Measurements from ENCODE around the gene GPR22. TPM values are rescaled to one million over a fixed set of nuclear protein-coding genes. Genes with fewer than 3 reads are reported as not detected.

The GPR22 gene
- total and polyA plus RNA-seq, 2 of the 8 experiments (the other 6 are each of a cell fraction or from before 2014, with no cell fraction given), result 0.02 TPM; not detected in 1

DNA sequence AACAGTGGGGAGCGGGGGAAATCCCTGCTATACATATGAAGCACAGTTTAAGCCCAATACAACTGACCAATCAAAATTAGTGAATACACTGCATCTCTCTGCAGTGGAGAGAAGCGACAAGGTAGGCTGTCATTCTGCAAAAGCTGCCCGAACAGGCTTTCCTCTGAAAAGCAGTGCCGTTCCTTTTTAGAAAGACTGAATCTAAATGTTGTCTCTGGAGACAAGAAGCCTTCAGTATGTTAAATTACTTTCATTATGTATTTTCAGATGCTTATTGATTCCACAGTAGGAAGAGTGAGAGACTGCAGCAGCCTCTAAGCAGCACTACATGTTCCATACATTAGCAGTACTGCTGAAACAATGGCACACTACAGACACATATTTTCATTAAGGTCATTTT is at the start of gene GPR22 (continued):
- TF ChIP-seq, protein P1, sequence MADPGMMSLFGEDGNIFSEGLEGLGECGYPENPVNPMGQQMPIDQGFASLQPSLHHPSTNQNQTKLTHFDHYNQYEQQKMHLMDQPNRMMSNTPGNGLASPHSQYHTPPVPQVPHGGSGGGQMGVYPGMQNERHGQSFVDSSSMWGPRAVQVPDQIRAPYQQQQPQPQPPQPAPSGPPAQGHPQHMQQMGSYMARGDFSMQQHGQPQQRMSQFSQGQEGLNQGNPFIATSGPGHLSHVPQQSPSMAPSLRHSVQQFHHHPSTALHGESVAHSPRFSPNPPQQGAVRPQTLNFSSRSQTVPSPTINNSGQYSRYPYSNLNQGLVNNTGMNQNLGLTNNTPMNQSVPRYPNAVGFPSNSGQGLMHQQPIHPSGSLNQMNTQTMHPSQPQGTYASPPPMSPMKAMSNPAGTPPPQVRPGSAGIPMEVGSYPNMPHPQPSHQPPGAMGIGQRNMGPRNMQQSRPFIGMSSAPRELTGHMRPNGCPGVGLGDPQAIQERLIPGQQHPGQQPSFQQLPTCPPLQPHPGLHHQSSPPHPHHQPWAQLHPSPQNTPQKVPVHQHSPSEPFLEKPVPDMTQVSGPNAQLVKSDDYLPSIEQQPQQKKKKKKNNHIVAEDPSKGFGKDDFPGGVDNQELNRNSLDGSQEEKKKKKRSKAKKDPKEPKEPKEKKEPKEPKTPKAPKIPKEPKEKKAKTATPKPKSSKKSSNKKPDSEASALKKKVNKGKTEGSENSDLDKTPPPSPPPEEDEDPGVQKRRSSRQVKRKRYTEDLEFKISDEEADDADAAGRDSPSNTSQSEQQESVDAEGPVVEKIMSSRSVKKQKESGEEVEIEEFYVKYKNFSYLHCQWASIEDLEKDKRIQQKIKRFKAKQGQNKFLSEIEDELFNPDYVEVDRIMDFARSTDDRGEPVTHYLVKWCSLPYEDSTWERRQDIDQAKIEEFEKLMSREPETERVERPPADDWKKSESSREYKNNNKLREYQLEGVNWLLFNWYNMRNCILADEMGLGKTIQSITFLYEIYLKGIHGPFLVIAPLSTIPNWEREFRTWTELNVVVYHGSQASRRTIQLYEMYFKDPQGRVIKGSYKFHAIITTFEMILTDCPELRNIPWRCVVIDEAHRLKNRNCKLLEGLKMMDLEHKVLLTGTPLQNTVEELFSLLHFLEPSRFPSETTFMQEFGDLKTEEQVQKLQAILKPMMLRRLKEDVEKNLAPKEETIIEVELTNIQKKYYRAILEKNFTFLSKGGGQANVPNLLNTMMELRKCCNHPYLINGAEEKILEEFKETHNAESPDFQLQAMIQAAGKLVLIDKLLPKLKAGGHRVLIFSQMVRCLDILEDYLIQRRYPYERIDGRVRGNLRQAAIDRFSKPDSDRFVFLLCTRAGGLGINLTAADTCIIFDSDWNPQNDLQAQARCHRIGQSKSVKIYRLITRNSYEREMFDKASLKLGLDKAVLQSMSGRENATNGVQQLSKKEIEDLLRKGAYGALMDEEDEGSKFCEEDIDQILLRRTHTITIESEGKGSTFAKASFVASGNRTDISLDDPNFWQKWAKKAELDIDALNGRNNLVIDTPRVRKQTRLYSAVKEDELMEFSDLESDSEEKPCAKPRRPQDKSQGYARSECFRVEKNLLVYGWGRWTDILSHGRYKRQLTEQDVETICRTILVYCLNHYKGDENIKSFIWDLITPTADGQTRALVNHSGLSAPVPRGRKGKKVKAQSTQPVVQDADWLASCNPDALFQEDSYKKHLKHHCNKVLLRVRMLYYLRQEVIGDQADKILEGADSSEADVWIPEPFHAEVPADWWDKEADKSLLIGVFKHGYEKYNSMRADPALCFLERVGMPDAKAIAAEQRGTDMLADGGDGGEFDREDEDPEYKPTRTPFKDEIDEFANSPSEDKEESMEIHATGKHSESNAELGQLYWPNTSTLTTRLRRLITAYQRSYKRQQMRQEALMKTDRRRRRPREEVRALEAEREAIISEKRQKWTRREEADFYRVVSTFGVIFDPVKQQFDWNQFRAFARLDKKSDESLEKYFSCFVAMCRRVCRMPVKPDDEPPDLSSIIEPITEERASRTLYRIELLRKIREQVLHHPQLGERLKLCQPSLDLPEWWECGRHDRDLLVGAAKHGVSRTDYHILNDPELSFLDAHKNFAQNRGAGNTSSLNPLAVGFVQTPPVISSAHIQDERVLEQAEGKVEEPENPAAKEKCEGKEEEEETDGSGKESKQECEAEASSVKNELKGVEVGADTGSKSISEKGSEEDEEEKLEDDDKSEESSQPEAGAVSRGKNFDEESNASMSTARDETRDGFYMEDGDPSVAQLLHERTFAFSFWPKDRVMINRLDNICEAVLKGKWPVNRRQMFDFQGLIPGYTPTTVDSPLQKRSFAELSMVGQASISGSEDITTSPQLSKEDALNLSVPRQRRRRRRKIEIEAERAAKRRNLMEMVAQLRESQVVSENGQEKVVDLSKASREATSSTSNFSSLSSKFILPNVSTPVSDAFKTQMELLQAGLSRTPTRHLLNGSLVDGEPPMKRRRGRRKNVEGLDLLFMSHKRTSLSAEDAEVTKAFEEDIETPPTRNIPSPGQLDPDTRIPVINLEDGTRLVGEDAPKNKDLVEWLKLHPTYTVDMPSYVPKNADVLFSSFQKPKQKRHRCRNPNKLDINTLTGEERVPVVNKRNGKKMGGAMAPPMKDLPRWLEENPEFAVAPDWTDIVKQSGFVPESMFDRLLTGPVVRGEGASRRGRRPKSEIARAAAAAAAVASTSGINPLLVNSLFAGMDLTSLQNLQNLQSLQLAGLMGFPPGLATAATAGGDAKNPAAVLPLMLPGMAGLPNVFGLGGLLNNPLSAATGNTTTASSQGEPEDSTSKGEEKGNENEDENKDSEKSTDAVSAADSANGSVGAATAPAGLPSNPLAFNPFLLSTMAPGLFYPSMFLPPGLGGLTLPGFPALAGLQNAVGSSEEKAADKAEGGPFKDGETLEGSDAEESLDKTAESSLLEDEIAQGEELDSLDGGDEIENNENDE (IDR thresholded peaks at IDR 0.05; ENCODE audit: insufficient replicate concordance, low read length), result no peak
- TF ChIP-seq TCF12 (IDR thresholded peaks at IDR 0.05; ENCODE audit: low read depth, low read length) (no peak), SRF (IDR thresholded peaks at IDR 0.05; ENCODE audit: low read depth, low read length) (no peak), CEBPB (IDR thresholded peaks at IDR 0.05; ENCODE audit: low read depth, low read length) (no peak), NRF1 (IDR thresholded peaks at IDR 0.05; ENCODE audit: low read depth, low read length) (no peak), SAP30 (IDR thresholded peaks at IDR 0.05; ENCODE audit: insufficient read depth, insufficient replicate concordance, low read length) (no peak), TAF7 (optimal IDR thresholded peaks at IDR 0.05; ENCODE audit: borderline replicate concordance, low read depth, low read length) (no peak), ASH2L (IDR thresholded peaks at IDR 0.05; ENCODE audit: low read length) (no peak), JUND (IDR thresholded peaks at IDR 0.05; ENCODE audit: low read length) (no peak), HDAC6 (IDR thresholded peaks at IDR 0.05; ENCODE audit: low read depth, low read length) (no peak), POLR2A (IDR thresholded peaks at IDR 0.05; ENCODE audit: control extremely low read depth in 1 of 2, low read depth in 2 of 2, low read length in 2 of 2) (no peak), EGR1 (IDR thresholded peaks at IDR 0.05; ENCODE audit: borderline replicate concordance, low read depth, low read length) (no peak), BCL11A (IDR thresholded peaks at IDR 0.05; ENCODE audit: low read depth in 2 of 2, low read length in 2 of 2) (no peak)

All from H1 (cell line).